Natural killer cell (primary cell): ENCODE data around the gene OR51G2. TPM values are rescaled to one million over a fixed set of nuclear protein-coding genes. Genes with fewer than 3 reads are reported as not detected.
"Not testable (repeated sequence)": the region's sequence is repeated elsewhere in the genome, so short reads cannot be mapped to it uniquely, and the experiment has no call there.

ENCODE experiments used
- ATAC-seq, 3 donors: fragments of 150-1000 bp in 2 of 3; fragments of 200-7000 bp in 1 of 3; cut with Tn5 transposase; 1 replicate in 1 of 3; 2 replicates in 2 of 3; pipeline ENCODE4 v1.10.0; 2021; ENCODE audit warnings: mild to moderate bottlenecking in 2 of 3, moderate library complexity in 2 of 3
- DNase-seq, 2 donors: peaks; one replicate each; pipeline versions ENCODE4 v3.0.0 to v3.0.0-alpha.2; 2013 to 2021; ENCODE audit warnings: mixed read lengths in 1 of 2
- H3K27ac ChIP-seq: one replicate; pipeline ENCODE4 v1.5.1; 2013; ENCODE audit warnings: mild to moderate bottlenecking, low read length
- H3K27me3 ChIP-seq: one replicate; pipeline ENCODE4 v1.6.1; 2013; ENCODE audit warnings: low read length; ENCODE audit not compliant: control insufficient read depth, insufficient read depth
- H3K36me3 ChIP-seq: one replicate; pipeline ENCODE4 v1.6.1; 2013; ENCODE audit warnings: low read length; ENCODE audit not compliant: control insufficient read depth, insufficient read depth
- H3K4me1 ChIP-seq: one replicate; pipeline ENCODE4 v1.6.1; 2013; ENCODE audit warnings: low read length; ENCODE audit not compliant: control insufficient read depth, insufficient read depth
- H3K4me3 ChIP-seq: one replicate; pipeline ENCODE4 v1.5.1; 2013; ENCODE audit warnings: low read length
- H3K9me3 ChIP-seq: one replicate; pipeline ENCODE4 v1.6.1; 2013; ENCODE audit warnings: low read length; ENCODE audit not compliant: control insufficient read depth, insufficient read depth
- H3K27ac Mint-ChIP-seq, 2 donors: one replicate each; pipeline ENCODE4 v1.8.0; 2022; ENCODE audit warnings: mild to moderate bottlenecking in 2 of 2, mixed read lengths in 2 of 2, moderate library complexity in 1 of 2
- H3K27me3 Mint-ChIP-seq, 2 donors: one replicate each; pipeline ENCODE4 v1.8.0; 2022; ENCODE audit warnings: low read depth in 2 of 2, mixed read lengths in 2 of 2
- H3K36me3 Mint-ChIP-seq: one replicate; pipeline ENCODE4 v1.8.0; 2022; ENCODE audit warnings: mixed read lengths
- H3K4me1 Mint-ChIP-seq, 2 donors: one replicate each; pipeline ENCODE4 v1.8.0; 2022; ENCODE audit warnings: mixed read lengths in 2 of 2
- H3K4me3 Mint-ChIP-seq: one replicate; pipeline ENCODE4 v1.8.0; 2022; ENCODE audit warnings: mild to moderate bottlenecking, moderate library complexity, mixed read lengths
- H3K9me3 Mint-ChIP-seq, 2 donors: one replicate each; pipeline ENCODE4 v1.8.0; 2022; ENCODE audit warnings: mixed read lengths in 2 of 2
- CTCF ChIP-seq: fragments of 200-600 bp; IDR thresholded peaks from one replicate; pipeline ENCODE4 v1.8.0; 2022; ENCODE audit warnings: antibody characterized with exemption
- WGBS: methylation state at CpG from one replicate; pipeline ENCODE4 v1.1.7; 2013; ENCODE audit warnings: missing lambda C conversion rate; ENCODE audit not compliant: insufficient coverage; 5-methylcytosine and 5-hydroxymethylcytosine counted together
- intact Hi-C: fragments of 100-400 bp; cut with micrococcal nuclease; formaldehyde crosslinking; loops from one replicate; pipeline ENCODE4 v1.14.2; 2022
- total RNA-seq, 4 donors: library from RNA; stranded (reverse); fragments of 120-200 nt in 1 of 4; gene quantifications; one replicate each; pipeline versions ENCODE4 v1.2.3 to v1.2.4, GENCODE V29; 2013 to 2022

Gene OR51G2
- total RNA-seq: not detected
- not detected for total RNA-seq (2013)

- H3K36me3 ChIP-seq: no peaks in the 10 kb centered on the region
- no peak within 1 kb of the TSS for H3K27ac Mint-ChIP-seq
- H3K9me3 Mint-ChIP-seq: peaks cover 5 to 6% of the 10 kb centered on the region in 2 donors
- H3K36me3 Mint-ChIP-seq: no peaks in the 10 kb centered on the region
- H3K9me3 ChIP-seq: no peaks in the 10 kb centered on the region
- ATAC-seq: no peak
- no peaks in the 10 kb centered on the region for H3K27me3 ChIP-seq
- H3K4me3 Mint-ChIP-seq: no peak within 1 kb of the TSS
- no peak for DNase-seq
- intact Hi-C loops: no loop called here
- WGBS: 91% methylated on average over 4 of the region's 4 CpGs
- peaks cover 0 to 6% of the 10 kb centered on the region in 2 donors for H3K27me3 Mint-ChIP-seq
- TF ChIP-seq CTCF: no peak
- H3K4me3 ChIP-seq: no peak within 1 kb of the TSS
- no peaks in the 10 kb centered on the region for H3K4me1 Mint-ChIP-seq
- H3K4me1 ChIP-seq: no peaks in the 10 kb centered on the region
- H3K27ac ChIP-seq: no peak within 1 kb of the TSS
These were observed at the start of gene OR51G2 for GRCh38 chr11:4919250-4919649. OR51G2 (minus strand) TSS chr11:4919350; CDS start chr11:4915663, 3,687 bp downstream.

GRCh38 chr11:4962816-4963215, 43.7 kb upstream of the OR51G2 start:
- no peak for DNase-seq
- H3K27me3 ChIP-seq: no peaks in the 10 kb centered on the region
- TF ChIP-seq CTCF: no peak
- peaks cover 0 to 9% of the 10 kb centered on the region in 2 donors for H3K9me3 Mint-ChIP-seq
- no peaks in the 10 kb centered on the region for H3K27me3 Mint-ChIP-seq
- H3K4me1 ChIP-seq: no peaks in the 10 kb centered on the region
- 100% methylated on average over 1 of the region's 1 CpG for WGBS
- no peaks in the 10 kb centered on the region for H3K9me3 ChIP-seq
- ATAC-seq: no peak
- H3K4me3 Mint-ChIP-seq: no peak overlapping the region
- H3K4me3 ChIP-seq: no peak overlapping the region
- H3K27ac Mint-ChIP-seq: no peak overlapping the region
- no peaks in the 10 kb centered on the region for H3K36me3 Mint-ChIP-seq
- no peak overlapping the region for H3K27ac ChIP-seq
- no peaks in the 10 kb centered on the region for H3K36me3 ChIP-seq
- intact Hi-C loops: no loop called here
- H3K4me1 Mint-ChIP-seq: no peaks in the 10 kb centered on the region

- ATAC-seq (no peak), DNase-seq (no peak)
- Histone ChIP-seq H3K27me3 (no peaks in the 10 kb centered on the region), H3K36me3 (no peaks in the 10 kb centered on the region), H3K9me3 (no peaks in the 10 kb centered on the region), H3K4me3 (no peak overlapping the region), H3K4me1 (no peaks in the 10 kb centered on the region), H3K27ac (no peak overlapping the region)
- TF ChIP-seq CTCF: no peak
- WGBS: 92% methylated on average over 3 of the region's 3 CpGs
- H3K4me1 Mint-ChIP-seq: no peaks in the 10 kb centered on the region
- no peak overlapping the region for H3K27ac Mint-ChIP-seq
- no peaks in the 10 kb centered on the region for H3K27me3 Mint-ChIP-seq
- no peaks in the 10 kb centered on the region for H3K36me3 Mint-ChIP-seq
- H3K9me3 Mint-ChIP-seq: peaks cover 0 to 7% of the 10 kb centered on the region in 2 donors
- intact Hi-C loops: no loop called here
- no peak overlapping the region for H3K4me3 Mint-ChIP-seq
These were observed 41.7 kb upstream of the OR51G2 start for GRCh38 chr11:4960877-4961276.

- Histone ChIP-seq H3K4me3 (no peak overlapping the region), H3K9me3 (no peaks in the 10 kb centered on the region), H3K27me3 (no peaks in the 10 kb centered on the region), H3K36me3 (no peaks in the 10 kb centered on the region), H3K27ac (no peak overlapping the region), H3K4me1 (no peaks in the 10 kb centered on the region)
- no peak for TF ChIP-seq CTCF
- DNase-seq (no peak), ATAC-seq (no peak)
- H3K4me1 Mint-ChIP-seq: no peaks in the 10 kb centered on the region
- H3K36me3 Mint-ChIP-seq: no peaks in the 10 kb centered on the region
- WGBS: 97% methylated on average over 3 of the region's 4 CpGs
- H3K27me3 Mint-ChIP-seq: no peaks in the 10 kb centered on the region
- no peak overlapping the region for H3K4me3 Mint-ChIP-seq
- peaks cover 0 to 6% of the 10 kb centered on the region in 2 donors for H3K9me3 Mint-ChIP-seq
- H3K27ac Mint-ChIP-seq: no peak overlapping the region
- intact Hi-C loops: no loop called here
These were observed 38.2 kb upstream of the OR51G2 start for GRCh38 chr11:4957396-4957795.

GRCh38 chr11:4955613-4956012, 36.5 kb upstream of the OR51G2 start, which contains the start of gene OR51A2:
OR51A2 (minus strand) TSS chr11:4955713; CDS start chr11:4955713, 0 bp downstream.
- H3K4me3 Mint-ChIP-seq, H3K4me1 Mint-ChIP-seq, H3K27ac Mint-ChIP-seq, DNase-seq, H3K27ac ChIP-seq, H3K27me3 ChIP-seq, H3K9me3 Mint-ChIP-seq, H3K27me3 Mint-ChIP-seq, ATAC-seq, H3K36me3 ChIP-seq, H3K9me3 ChIP-seq, H3K36me3 Mint-ChIP-seq, H3K4me1 ChIP-seq, H3K4me3 ChIP-seq: not testable (repeated sequence)
- intact Hi-C loops: loop anchor here (1.0 kb wide), 1 partner anchor 8 kb away; the partner anchor contains the start of gene OR51A4
- WGBS: 83% methylated on average over 2 of the region's 2 CpGs
